ENCODE data around the gene ERGIC2.

Gene ERGIC2

GRCh38 chr12:29333178-29333577, 47.8 kb downstream of the ERGIC2 start:
- H3K27ac ChIP-seq (replicated peaks), result no peak overlapping the region
- H3K27me3 ChIP-seq (ENCODE audit: insufficient read depth, poor library complexity, severe bottlenecking), result no peaks in the 10 kb centered on the region
- TF ChIP-seq GABPA (IDR thresholded peaks at IDR 0.05; ENCODE audit: low read depth) (no peak), SPI1 (IDR thresholded peaks at IDR 0.05; ENCODE audit: borderline replicate concordance, low read depth) (no peak), CTCF (IDR thresholded peaks at IDR 0.05; ENCODE audit: insufficient read depth, low read length) (no peak), REST (IDR thresholded peaks at IDR 0.05; ENCODE audit: insufficient replicate concordance, low read depth) (no peak), POLR2AphosphoS5 (IDR thresholded peaks at IDR 0.05; ENCODE audit: low read depth) (no peak)
- H3K4me3 ChIP-seq (replicated peaks; ENCODE audit: insufficient read depth, low read length), result no peak overlapping the region
- DNase-seq (ENCODE audit: low read depth in 1 of 2, low spot score in 1 of 2), result no peak

GRCh38 chr12:29329411-29329810, 51.6 kb downstream of the ERGIC2 start:
- TF ChIP-seq GABPA (IDR thresholded peaks at IDR 0.05; ENCODE audit: low read depth) (no peak), SPI1 (IDR thresholded peaks at IDR 0.05; ENCODE audit: borderline replicate concordance, low read depth) (no peak), REST (IDR thresholded peaks at IDR 0.05; ENCODE audit: insufficient replicate concordance, low read depth) (no peak), CTCF (IDR thresholded peaks at IDR 0.05; ENCODE audit: insufficient read depth, low read length) (no peak), POLR2AphosphoS5 (IDR thresholded peaks at IDR 0.05; ENCODE audit: low read depth) (no peak)
- Histone ChIP-seq H3K4me3 (replicated peaks; ENCODE audit: insufficient read depth, low read length) (no peak overlapping the region), H3K27me3 (ENCODE audit: insufficient read depth, poor library complexity, severe bottlenecking) (no peaks in the 10 kb centered on the region), H3K27ac (replicated peaks) (no peak overlapping the region)
- no peak for DNase-seq (ENCODE audit: low read depth in 1 of 2, low spot score in 1 of 2)

- no peak for DNase-seq (ENCODE audit: low read depth in 1 of 2, low spot score in 1 of 2)
Observed at GRCh38 chr12:29322157-29322556, 58.8 kb downstream of the ERGIC2 start.

More at GRCh38 chr12:29322157-29322556, 58.8 kb downstream of the ERGIC2 start:
- no peaks in the 10 kb centered on the region for H3K27me3 ChIP-seq (ENCODE audit: insufficient read depth, poor library complexity, severe bottlenecking)
- H3K27ac ChIP-seq (replicated peaks), result no peak overlapping the region
- H3K4me3 ChIP-seq (replicated peaks; ENCODE audit: insufficient read depth, low read length), result no peak overlapping the region
- TF ChIP-seq POLR2AphosphoS5 (IDR thresholded peaks at IDR 0.05; ENCODE audit: low read depth), result no peak
- TF ChIP-seq SPI1 (IDR thresholded peaks at IDR 0.05; ENCODE audit: borderline replicate concordance, low read depth), result no peak
- no peak for TF ChIP-seq CTCF (IDR thresholded peaks at IDR 0.05; ENCODE audit: insufficient read depth, low read length)
- TF ChIP-seq REST (IDR thresholded peaks at IDR 0.05; ENCODE audit: insufficient replicate concordance, low read depth), result no peak
- no peak for TF ChIP-seq GABPA (IDR thresholded peaks at IDR 0.05; ENCODE audit: low read depth)
